SK-N-SH treated with all-trans-retinoic acid at 6 μM for 48 hours (cell line): ENCODE results near the gene ATP2B3.

Experiments used
- ARNTL ChIP-seq: fragments of 450-650 bp; formaldehyde crosslinking; IDR thresholded peaks from 2 replicates; pipeline ENCODE4 v1.5.0; 2020; ENCODE audit warnings: low read depth, mild to moderate bottlenecking, moderate library complexity, borderline replicate concordance
- ISL1 ChIP-seq: fragments of 250-450 bp; sonication (Bioruptor Pico); IDR thresholded peaks from 2 replicates; pipeline ENCODE4 v2.1.2; 2022; ENCODE audit warnings: mild to moderate bottlenecking, moderate library complexity
- RARB ChIP-seq: fragments of 250-450 bp; sonication (Bioruptor Pico); IDR thresholded peaks from 2 replicates; pipeline ENCODE4 v1.8.0; 2021; ENCODE audit warnings: mild to moderate bottlenecking, moderate library complexity
- SNAI2 ChIP-seq: fragments of 250-450 bp; sonication (Bioruptor Pico); IDR thresholded peaks from 2 replicates; pipeline ENCODE4 v1.5.0; 2020; ENCODE audit warnings: mild to moderate bottlenecking, moderate library complexity
- TCF4 ChIP-seq: fragments of 250-450 bp; sonication (Bioruptor Pico); IDR thresholded peaks from 2 replicates; pipeline ENCODE4 v1.8.0; 2021; ENCODE audit warnings: mild to moderate bottlenecking, moderate library complexity, borderline replicate concordance
- ZC3H10 ChIP-seq: fragments of 250-450 bp; sonication (Bioruptor Pico); IDR thresholded peaks from 2 replicates; pipeline ENCODE4 v1.5.1; 2021; ENCODE audit warnings: mild to moderate bottlenecking, moderate library complexity
- ZFP3 ChIP-seq: fragments of 250-450 bp; sonication (Bioruptor Pico); IDR thresholded peaks from 2 replicates; pipeline ENCODE4 v1.5.0; 2020; ENCODE audit warnings: mild to moderate bottlenecking, moderate library complexity
- ZFP30 ChIP-seq: fragments of 450-650 bp; formaldehyde crosslinking; IDR thresholded peaks from 2 replicates; pipeline ENCODE4 v1.5.0; 2022; ENCODE audit warnings: mild to moderate bottlenecking, moderate library complexity
- ZNF70 ChIP-seq: fragments of 450-650 bp; formaldehyde crosslinking; IDR thresholded peaks from 2 replicates; pipeline ENCODE4 v1.5.0; 2020; ENCODE audit warnings: mild to moderate bottlenecking, moderate library complexity
- ZNF8 ChIP-seq: fragments of 450-650 bp; formaldehyde crosslinking; IDR thresholded peaks from 2 replicates; pipeline ENCODE4 v1.5.0; 2020; ENCODE audit warnings: mild to moderate bottlenecking, moderate library complexity
- TF ChIP-seq, protein P1 (sequence below): fragments of 250-450 bp; sonication (Bioruptor Pico); IDR thresholded peaks from 2 replicates; pipeline ENCODE4 v1.8.0; 2020; ENCODE audit warnings: mild to moderate bottlenecking, moderate library complexity, borderline replicate concordance
- TF ChIP-seq, protein P2 (sequence below): fragments of 250-450 bp; sonication (Bioruptor Pico); IDR thresholded peaks from 2 replicates; pipeline ENCODE4 v1.5.1; 2021; ENCODE audit warnings: mild to moderate bottlenecking, moderate library complexity
- TF ChIP-seq, protein P3 (sequence below): fragments of 250-450 bp; sonication (Bioruptor Pico); IDR thresholded peaks from 2 replicates; pipeline ENCODE4 v1.5.1; 2020; ENCODE audit warnings: low read depth, mild to moderate bottlenecking, moderate library complexity

DNA sequence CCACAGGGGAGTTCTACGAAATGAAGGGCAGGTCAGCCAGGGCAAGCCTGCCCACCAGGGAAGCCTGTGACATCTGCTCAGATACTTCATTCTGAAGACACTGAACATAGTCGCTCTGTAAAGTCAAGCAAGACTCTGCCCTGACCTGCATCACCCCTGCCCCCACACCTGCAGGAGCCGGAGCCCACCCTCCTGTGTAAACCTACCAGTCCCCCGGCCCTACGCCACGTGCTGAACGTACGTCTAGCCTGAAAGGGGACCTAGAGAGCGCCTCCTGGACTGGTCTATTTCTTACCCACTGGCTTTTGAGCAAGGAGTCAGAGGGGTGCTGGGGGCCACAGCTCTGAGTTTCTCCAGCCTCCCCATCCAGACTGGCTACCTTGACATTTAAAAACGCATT lies 69.9 kb downstream of the ATP2B3 start:
- TF ChIP-seq, protein P1, sequence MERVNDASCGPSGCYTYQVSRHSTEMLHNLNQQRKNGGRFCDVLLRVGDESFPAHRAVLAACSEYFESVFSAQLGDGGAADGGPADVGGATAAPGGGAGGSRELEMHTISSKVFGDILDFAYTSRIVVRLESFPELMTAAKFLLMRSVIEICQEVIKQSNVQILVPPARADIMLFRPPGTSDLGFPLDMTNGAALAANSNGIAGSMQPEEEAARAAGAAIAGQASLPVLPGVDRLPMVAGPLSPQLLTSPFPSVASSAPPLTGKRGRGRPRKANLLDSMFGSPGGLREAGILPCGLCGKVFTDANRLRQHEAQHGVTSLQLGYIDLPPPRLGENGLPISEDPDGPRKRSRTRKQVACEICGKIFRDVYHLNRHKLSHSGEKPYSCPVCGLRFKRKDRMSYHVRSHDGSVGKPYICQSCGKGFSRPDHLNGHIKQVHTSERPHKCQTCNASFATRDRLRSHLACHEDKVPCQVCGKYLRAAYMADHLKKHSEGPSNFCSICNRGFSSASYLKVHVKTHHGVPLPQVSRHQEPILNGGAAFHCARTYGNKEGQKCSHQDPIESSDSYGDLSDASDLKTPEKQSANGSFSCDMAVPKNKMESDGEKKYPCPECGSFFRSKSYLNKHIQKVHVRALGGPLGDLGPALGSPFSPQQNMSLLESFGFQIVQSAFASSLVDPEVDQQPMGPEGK = no peak
- TF ChIP-seq ZFP3 (no peak), SNAI2 (CRISPR knock-in tag) (no peak), ZFP30 (CRISPR knock-in tag) (no peak), ISL1 (CRISPR knock-in tag) (no peak), ARNTL (CRISPR knock-in tag) (no peak), ZNF8 (no peak), ZNF70 (no peak), ZC3H10 (CRISPR knock-in tag) (no peak), RARB (CRISPR knock-in tag) (no peak), TCF4 (CRISPR knock-in tag) (no peak)
- TF ChIP-seq, protein P2, sequence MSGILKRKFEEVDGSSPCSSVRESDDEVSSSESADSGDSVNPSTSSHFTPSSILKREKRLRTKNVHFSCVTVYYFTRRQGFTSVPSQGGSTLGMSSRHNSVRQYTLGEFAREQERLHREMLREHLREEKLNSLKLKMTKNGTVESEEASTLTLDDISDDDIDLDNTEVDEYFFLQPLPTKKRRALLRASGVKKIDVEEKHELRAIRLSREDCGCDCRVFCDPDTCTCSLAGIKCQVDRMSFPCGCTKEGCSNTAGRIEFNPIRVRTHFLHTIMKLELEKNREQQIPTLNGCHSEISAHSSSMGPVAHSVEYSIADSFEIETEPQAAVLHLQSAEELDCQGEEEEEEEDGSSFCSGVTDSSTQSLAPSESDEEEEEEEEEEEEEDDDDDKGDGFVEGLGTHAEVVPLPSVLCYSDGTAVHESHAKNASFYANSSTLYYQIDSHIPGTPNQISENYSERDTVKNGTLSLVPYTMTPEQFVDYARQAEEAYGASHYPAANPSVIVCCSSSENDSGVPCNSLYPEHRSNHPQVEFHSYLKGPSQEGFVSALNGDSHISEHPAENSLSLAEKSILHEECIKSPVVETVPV (CRISPR knock-in tag) = no peak
- TF ChIP-seq, protein P3, sequence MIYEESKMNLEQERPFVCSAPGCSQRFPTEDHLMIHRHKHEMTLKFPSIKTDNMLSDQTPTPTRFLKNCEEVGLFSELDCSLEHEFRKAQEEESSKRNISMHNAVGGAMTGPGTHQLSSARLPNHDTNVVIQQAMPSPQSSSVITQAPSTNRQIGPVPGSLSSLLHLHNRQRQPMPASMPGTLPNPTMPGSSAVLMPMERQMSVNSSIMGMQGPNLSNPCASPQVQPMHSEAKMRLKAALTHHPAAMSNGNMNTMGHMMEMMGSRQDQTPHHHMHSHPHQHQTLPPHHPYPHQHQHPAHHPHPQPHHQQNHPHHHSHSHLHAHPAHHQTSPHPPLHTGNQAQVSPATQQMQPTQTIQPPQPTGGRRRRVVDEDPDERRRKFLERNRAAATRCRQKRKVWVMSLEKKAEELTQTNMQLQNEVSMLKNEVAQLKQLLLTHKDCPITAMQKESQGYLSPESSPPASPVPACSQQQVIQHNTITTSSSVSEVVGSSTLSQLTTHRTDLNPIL = no peak
